ENCODE measurements around the gene UBL5.
A peak's percentile ranks its signal among the peaks of the same experiment; 100 is the strongest.
"Not testable (repeated sequence)": the region's sequence is repeated elsewhere in the genome, so short reads cannot be mapped to it uniquely, and the experiment has no call there.

Gene UBL5

GRCh38 chr19:9820034-9820433 is 7.7 kb upstream of the UBL5 start:
- 95% methylated on average over 6 of the region's 8 CpGs for WGBS
- H3K14ac ChIP-seq (ENCODE audit: low read length in 2 of 2); H3K9me3 ChIP-seq (ENCODE audit: control insufficient read depth, low read length); DNase-seq; H2AFZ ChIP-seq (ENCODE audit: low read depth, low read length); H2BK15ac ChIP-seq (ENCODE audit: low read depth, poor library complexity, severe bottlenecking); H3K27me3 ChIP-seq (ENCODE audit: control insufficient read depth in 1 of 2, insufficient read depth in 1 of 2, low read length in 2 of 2); H2BK120ac ChIP-seq (ENCODE audit: low read depth, low read length); H3K23ac ChIP-seq (ENCODE audit: low read length in 2 of 2); H3K4me1 ChIP-seq (ENCODE audit: control insufficient read depth, insufficient read depth, low read depth, low read length); H3K36me3 ChIP-seq (ENCODE audit: control insufficient read depth in 1 of 2, insufficient read depth in 2 of 2, low read depth in 1 of 2, low read length in 2 of 2); H3K4me2 ChIP-seq (ENCODE audit: low read length, poor library complexity, severe bottlenecking); H2BK5ac ChIP-seq (ENCODE audit: low read depth, low read length, poor library complexity, severe bottlenecking): not testable (repeated sequence)
- Histone ChIP-seq H3K9ac (ENCODE audit: low read length) (peak overlapping the region; percentile 61), H2AK5ac (ENCODE audit: low read length, severe bottlenecking) (peak overlapping the region; percentile 27), H3K18ac (ENCODE audit: low read depth in 1 of 2, low read length in 2 of 2) (peak overlapping the region in 1 of 2 experiments; percentile 33), H4K8ac (ENCODE audit: low read length) (peak overlapping the region; percentile 94), H3K27ac (ENCODE audit: low read length, poor library complexity, severe bottlenecking) (peak overlapping the region; percentile 65), H3K79me1 (replicated peaks; ENCODE audit: low read length, poor library complexity, severe bottlenecking) (peaks cover 17% of the 10 kb centered on the region), H3K4me3 (ENCODE audit: insufficient read depth in 1 of 2, low read depth in 1 of 2, low read length in 2 of 2) (peak overlapping the region in 1 of 2 experiments; percentile 70), H3K4ac (ENCODE audit: low read depth in 1 of 2, low read length in 2 of 2) (peak overlapping the region; percentile 81 to 84), H2BK12ac (ENCODE audit: low read length in 2 of 2) (peak overlapping the region in 1 of 2 experiments; percentile 81), H4K91ac (ENCODE audit: low read length) (peak overlapping the region; percentile 43)

- Histone ChIP-seq H3K9me3 (ENCODE audit: control insufficient read depth, low read length) (no peaks in the 10 kb centered on the region), H4K91ac (ENCODE audit: low read length) (no peak overlapping the region), H2BK15ac (ENCODE audit: low read depth, poor library complexity, severe bottlenecking) (no peak overlapping the region), H2AFZ (ENCODE audit: low read depth, low read length) (no peak overlapping the region), H3K27me3 (ENCODE audit: control insufficient read depth in 1 of 2, insufficient read depth in 1 of 2, low read length in 2 of 2) (no peaks in the 10 kb centered on the region), H3K18ac (ENCODE audit: low read depth in 1 of 2, low read length in 2 of 2) (no peak overlapping the region), H3K36me3 (ENCODE audit: control insufficient read depth in 1 of 2, insufficient read depth in 2 of 2, low read depth in 1 of 2, low read length in 2 of 2) (peaks cover 0 to 8% of the 10 kb centered on the region in 2 experiments), H3K9ac (ENCODE audit: low read length) (no peak overlapping the region), H2BK5ac (ENCODE audit: low read depth, low read length, poor library complexity, severe bottlenecking) (no peak overlapping the region), H2AK5ac (ENCODE audit: low read length, severe bottlenecking) (no peak overlapping the region), H3K4me3 (ENCODE audit: insufficient read depth in 1 of 2, low read depth in 1 of 2, low read length in 2 of 2) (no peak overlapping the region), H3K27ac (ENCODE audit: low read length, poor library complexity, severe bottlenecking) (no peak overlapping the region), H3K23ac (ENCODE audit: low read length in 2 of 2) (no peak overlapping the region), H3K4me2 (ENCODE audit: low read length, poor library complexity, severe bottlenecking) (no peak overlapping the region), H2BK12ac (ENCODE audit: low read length in 2 of 2) (no peak overlapping the region), H3K14ac (ENCODE audit: low read length in 2 of 2) (no peak overlapping the region), H3K79me1 (replicated peaks; ENCODE audit: low read length, poor library complexity, severe bottlenecking) (peaks cover 23% of the 10 kb centered on the region), H3K4me1 (ENCODE audit: control insufficient read depth, insufficient read depth, low read depth, low read length) (peaks cover 16% of the 10 kb centered on the region), H3K4ac (ENCODE audit: low read depth in 1 of 2, low read length in 2 of 2) (no peak overlapping the region), H4K8ac (ENCODE audit: low read length) (no peak overlapping the region), H2BK120ac (ENCODE audit: low read depth, low read length) (no peak overlapping the region)
- no peak for DNase-seq
- WGBS, result 92% methylated on average over 5 of the region's 5 CpGs
Observed at GRCh38 chr19:9823816-9824215, 3.9 kb upstream of the UBL5 start.

GRCh38 chr19:9828551-9829063 is 889 bp downstream of the UBL5 start:
- H3K9me3 ChIP-seq (ENCODE audit: control insufficient read depth, low read length), result no peaks in the 10 kb centered on the region
- H3K27ac ChIP-seq (ENCODE audit: low read length, poor library complexity, severe bottlenecking), result no peak overlapping the region
- H4K91ac ChIP-seq (ENCODE audit: low read length), result no peak overlapping the region
- H3K23ac ChIP-seq (ENCODE audit: low read length in 2 of 2), result peak overlapping the region in 1 of 2 experiments; percentile 67
- no peak overlapping the region for H2AFZ ChIP-seq (ENCODE audit: low read depth, low read length)
- no peak overlapping the region for H2BK12ac ChIP-seq (ENCODE audit: low read length in 2 of 2)
- no peaks in the 10 kb centered on the region for H3K27me3 ChIP-seq (ENCODE audit: control insufficient read depth in 1 of 2, insufficient read depth in 1 of 2, low read length in 2 of 2)
- H2AK5ac ChIP-seq (ENCODE audit: low read length, severe bottlenecking), result no peak overlapping the region
- no peak for DNase-seq
- peak overlapping the region; percentile 85 for H3K4me2 ChIP-seq (ENCODE audit: low read length, poor library complexity, severe bottlenecking)
- H3K4me1 ChIP-seq (ENCODE audit: control insufficient read depth, insufficient read depth, low read depth, low read length), result peaks cover 11% of the 10 kb centered on the region
- H3K4me3 ChIP-seq (ENCODE audit: insufficient read depth in 1 of 2, low read depth in 1 of 2, low read length in 2 of 2), result peak overlapping the region; percentile 98
- 47% methylated on average over 13 of the region's 13 CpGs for WGBS
- no peak overlapping the region for H2BK120ac ChIP-seq (ENCODE audit: low read depth, low read length)
- no peak overlapping the region for H2BK5ac ChIP-seq (ENCODE audit: low read depth, low read length, poor library complexity, severe bottlenecking)
- peaks cover 20% of the 10 kb centered on the region for H3K79me1 ChIP-seq (replicated peaks; ENCODE audit: low read length, poor library complexity, severe bottlenecking)
- H3K14ac ChIP-seq (ENCODE audit: low read length in 2 of 2), result no peak overlapping the region
- no peak overlapping the region for H4K8ac ChIP-seq (ENCODE audit: low read length)
- peaks cover 16 to 24% of the 10 kb centered on the region in 2 experiments for H3K36me3 ChIP-seq (ENCODE audit: control insufficient read depth in 1 of 2, insufficient read depth in 2 of 2, low read depth in 1 of 2, low read length in 2 of 2)
- H3K4ac ChIP-seq (ENCODE audit: low read depth in 1 of 2, low read length in 2 of 2), result peak overlapping the region; percentile 56 to 59
- H3K9ac ChIP-seq (ENCODE audit: low read length), result peak overlapping the region; percentile 96
- no peak overlapping the region for H3K18ac ChIP-seq (ENCODE audit: low read depth in 1 of 2, low read length in 2 of 2)
- no peak overlapping the region for H2BK15ac ChIP-seq (ENCODE audit: low read depth, poor library complexity, severe bottlenecking)

- Histone ChIP-seq H3K27ac (ENCODE audit: low read length, poor library complexity, severe bottlenecking) (no peak overlapping the region), H2BK120ac (ENCODE audit: low read depth, low read length) (no peak overlapping the region), H2AFZ (ENCODE audit: low read depth, low read length) (no peak overlapping the region), H3K14ac (ENCODE audit: low read length in 2 of 2) (no peak overlapping the region), H2BK5ac (ENCODE audit: low read depth, low read length, poor library complexity, severe bottlenecking) (no peak overlapping the region), H3K23ac (ENCODE audit: low read length in 2 of 2) (no peak overlapping the region), H3K9me3 (ENCODE audit: control insufficient read depth, low read length) (no peaks in the 10 kb centered on the region), H3K4me2 (ENCODE audit: low read length, poor library complexity, severe bottlenecking) (no peak overlapping the region), H3K27me3 (ENCODE audit: control insufficient read depth in 1 of 2, insufficient read depth in 1 of 2, low read length in 2 of 2) (no peaks in the 10 kb centered on the region), H3K36me3 (ENCODE audit: control insufficient read depth in 1 of 2, insufficient read depth in 2 of 2, low read depth in 1 of 2, low read length in 2 of 2) (peaks cover 29 to 31% of the 10 kb centered on the region in 2 experiments), H3K18ac (ENCODE audit: low read depth in 1 of 2, low read length in 2 of 2) (no peak overlapping the region), H3K4me1 (ENCODE audit: control insufficient read depth, insufficient read depth, low read depth, low read length) (peaks cover 8% of the 10 kb centered on the region), H3K9ac (ENCODE audit: low read length) (peak overlapping the region; percentile 72), H2BK12ac (ENCODE audit: low read length in 2 of 2) (no peak overlapping the region), H4K91ac (ENCODE audit: low read length) (no peak overlapping the region), H3K4me3 (ENCODE audit: insufficient read depth in 1 of 2, low read depth in 1 of 2, low read length in 2 of 2) (peak overlapping the region in 1 of 2 experiments; percentile 93), H2BK15ac (ENCODE audit: low read depth, poor library complexity, severe bottlenecking) (no peak overlapping the region), H2AK5ac (ENCODE audit: low read length, severe bottlenecking) (no peak overlapping the region), H4K8ac (ENCODE audit: low read length) (no peak overlapping the region), H3K79me1 (replicated peaks; ENCODE audit: low read length, poor library complexity, severe bottlenecking) (peaks cover 33% of the 10 kb centered on the region), H3K4ac (ENCODE audit: low read depth in 1 of 2, low read length in 2 of 2) (no peak overlapping the region)
- no peak for DNase-seq
- 86% methylated on average over 6 of the region's 6 CpGs for WGBS
Observed at GRCh38 chr19:9834307-9834725, 6.6 kb downstream of the UBL5 start.
